ENCODE data around the gene RYR3.

GRCh38 chr15:33476076-33476475 is 165.3 kb downstream of the RYR3 start:
- TF ChIP-seq EZH2phosphoT487 (IDR thresholded peaks at IDR 0.05; ENCODE audit: low read depth): no peak
- TF ChIP-seq, protein P1, sequence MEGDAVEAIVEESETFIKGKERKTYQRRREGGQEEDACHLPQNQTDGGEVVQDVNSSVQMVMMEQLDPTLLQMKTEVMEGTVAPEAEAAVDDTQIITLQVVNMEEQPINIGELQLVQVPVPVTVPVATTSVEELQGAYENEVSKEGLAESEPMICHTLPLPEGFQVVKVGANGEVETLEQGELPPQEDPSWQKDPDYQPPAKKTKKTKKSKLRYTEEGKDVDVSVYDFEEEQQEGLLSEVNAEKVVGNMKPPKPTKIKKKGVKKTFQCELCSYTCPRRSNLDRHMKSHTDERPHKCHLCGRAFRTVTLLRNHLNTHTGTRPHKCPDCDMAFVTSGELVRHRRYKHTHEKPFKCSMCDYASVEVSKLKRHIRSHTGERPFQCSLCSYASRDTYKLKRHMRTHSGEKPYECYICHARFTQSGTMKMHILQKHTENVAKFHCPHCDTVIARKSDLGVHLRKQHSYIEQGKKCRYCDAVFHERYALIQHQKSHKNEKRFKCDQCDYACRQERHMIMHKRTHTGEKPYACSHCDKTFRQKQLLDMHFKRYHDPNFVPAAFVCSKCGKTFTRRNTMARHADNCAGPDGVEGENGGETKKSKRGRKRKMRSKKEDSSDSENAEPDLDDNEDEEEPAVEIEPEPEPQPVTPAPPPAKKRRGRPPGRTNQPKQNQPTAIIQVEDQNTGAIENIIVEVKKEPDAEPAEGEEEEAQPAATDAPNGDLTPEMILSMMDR (IDR thresholded peaks at IDR 0.05; ENCODE audit: low read depth, low read length): no peak

Data from OCI-LY3 (cell line).